CD4-positive, alpha-beta memory T cell (primary cell): ENCODE results near the gene ERCC1. TPM values are rescaled to one million over a fixed set of nuclear protein-coding genes. Genes with fewer than 3 reads are reported as not detected.

Experiments used
- CTCF ChIA-PET: fragments of 350-600 bp; sonication (Branson Sonifier 250); formaldehyde crosslinking; loops from one replicate; lab custom pipeline; 2021; ENCODE audit warnings: inconsistent platforms; ENCODE audit not compliant: partially characterized antibody; lab: Charles Lee
- POLR2A ChIA-PET: fragments of 350-600 bp; sonication (Branson Sonifier 250); formaldehyde crosslinking; loops from one replicate; lab custom pipeline; 2021; ENCODE audit not compliant: partially characterized antibody; lab: Charles Lee
- DNase-seq, 5 donors: peaks; one replicate each; pipeline versions ENCODE4 v3.0.0 to v3.0.0-alpha.2; 2020 to 2022; ENCODE audit warnings: mixed read lengths in 1 of 5
- H3K27ac ChIP-seq: one replicate; pipeline ENCODE4 v1.7.0; 2013; ENCODE audit warnings: low read depth, low read length
- H3K27me3 ChIP-seq: 2 replicates; pipeline ENCODE4 v1.7.0; 2013; ENCODE audit warnings: mild to moderate bottlenecking, low read length, moderate library complexity; ENCODE audit not compliant: insufficient read depth
- H3K36me3 ChIP-seq: 2 replicates; pipeline ENCODE4 v1.7.0; 2013; ENCODE audit warnings: mild to moderate bottlenecking, low read length, moderate library complexity; ENCODE audit not compliant: insufficient read depth
- H3K4me1 ChIP-seq: 2 replicates; pipeline ENCODE4 v1.7.0; 2013; ENCODE audit warnings: mild to moderate bottlenecking, low read length, moderate library complexity; ENCODE audit not compliant: insufficient read depth
- H3K4me3 ChIP-seq, 2 donors: one replicate each; pipeline ENCODE4 v1.7.0; 2013; ENCODE audit warnings: low read length in 2 of 2, mild to moderate bottlenecking in 1 of 2
- H3K9me3 ChIP-seq, 2 donors: one replicate each; pipeline ENCODE4 v1.7.0; 2013; ENCODE audit warnings: low read length in 2 of 2, control low read depth in 1 of 2; ENCODE audit not compliant: control insufficient read depth in 1 of 2
- H3K27ac Mint-ChIP-seq, 7 donors: one replicate each; pipeline ENCODE4 v1.8.0; 2020 to 2021; ENCODE audit warnings: mixed read lengths in 7 of 7, mild to moderate bottlenecking in 6 of 7, inconsistent platforms in 3 of 7, moderate library complexity in 3 of 7
- H3K27me3 Mint-ChIP-seq, 2 donors: one replicate each; pipeline ENCODE4 v1.8.0; 2020 to 2021; ENCODE audit warnings: mixed read lengths in 2 of 2
- H3K36me3 Mint-ChIP-seq, 2 donors: one replicate each; pipeline ENCODE4 v1.8.0; 2020 to 2021; ENCODE audit warnings: mixed read lengths in 2 of 2, inconsistent platforms in 1 of 2, mild to moderate bottlenecking in 1 of 2
- H3K4me1 Mint-ChIP-seq, 4 donors: one replicate each; pipeline ENCODE4 v1.8.0; 2020 to 2021; ENCODE audit warnings: mixed read lengths in 4 of 4, mild to moderate bottlenecking in 1 of 4
- H3K4me3 Mint-ChIP-seq, 8 donors: one replicate each; pipeline ENCODE4 v1.8.0; 2020 to 2021; ENCODE audit warnings: mixed read lengths in 8 of 8, mild to moderate bottlenecking in 7 of 8, moderate library complexity in 6 of 8, inconsistent platforms in 3 of 8
- H3K9me3 Mint-ChIP-seq, 8 donors: one replicate each; pipeline ENCODE4 v1.8.0; 2020 to 2021; ENCODE audit warnings: mixed read lengths in 8 of 8, mild to moderate bottlenecking in 5 of 8, inconsistent platforms in 3 of 8, moderate library complexity in 1 of 8
- intact Hi-C: fragments of 100-400 bp; cut with micrococcal nuclease; formaldehyde crosslinking; loops from one replicate; pipeline ENCODE4 v1.15.1; 2023
- polyA plus RNA-seq, 2 donors: library from polyadenylated mRNA; unstranded; fragments of 300-500 nt; fragmentation: Illumina TruSeq; gene quantifications; one replicate each; pipeline ENCODE4 v1.2.3, GENCODE V29; 2021
- total RNA-seq, 2 experiments: library from RNA; stranded (reverse); gene quantifications; one replicate each; pipeline ENCODE4 v1.2.3, GENCODE V29; 2021

Gene ERCC1
- total and polyA plus RNA-seq, 4 experiments from 2014 or later = 36.2 to 46.9 (median 42.4) TPM

DNA sequence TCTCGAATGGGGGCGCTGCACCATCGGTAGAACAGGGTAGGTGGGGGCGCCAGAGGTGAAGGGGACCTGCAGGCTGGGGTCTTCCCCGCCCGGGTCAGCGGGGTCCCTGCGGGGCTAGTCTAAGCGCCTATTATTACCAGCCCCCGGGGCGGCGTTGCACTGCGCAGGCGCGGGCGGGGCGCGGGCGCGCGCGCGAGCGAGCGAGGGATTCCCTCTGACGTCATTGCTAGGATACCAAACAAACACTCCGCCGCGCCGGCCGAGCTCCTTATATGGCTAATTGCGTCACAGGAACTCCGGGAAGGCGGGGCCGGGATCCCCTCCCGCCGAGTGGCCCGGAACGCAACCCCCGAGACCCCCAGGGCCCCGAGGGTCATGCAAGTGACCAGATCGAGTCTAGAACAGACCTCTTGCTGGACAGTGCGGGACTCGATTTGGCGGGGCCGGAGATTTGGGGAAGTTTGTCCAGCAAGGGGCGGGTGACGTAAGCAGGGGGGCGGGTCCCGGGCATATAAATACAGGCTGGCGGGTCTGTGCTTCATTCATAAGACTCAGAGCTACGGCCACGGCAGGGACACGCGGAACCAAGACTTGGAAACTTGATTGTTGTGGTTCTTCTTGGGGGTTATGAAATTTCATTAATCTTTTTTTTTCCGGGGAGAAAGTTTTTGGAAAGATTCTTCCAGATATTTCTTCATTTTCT lies 43.9 kb upstream of the ERCC1 start, which contains the start of gene FOSB:
Gene FOSB (plus strand): TSS at position 541 of the 703 bp plus-strand sequence. CDS start 591 bp downstream, outside the sequence.
- Mint-ChIP-seq H3K27me3 (peaks cover 0 to under 1% of the 10 kb centered on the region in 2 donors), H3K9me3 (peaks cover 0 to 41% (median 0%) of the 10 kb centered on the region in 8 donors), H3K36me3 (peaks cover under 1 to 47% of the 10 kb centered on the region in 2 donors), H3K27ac (peak within 1 kb of the TSS; percentile 99 to 100 (median 99)), H3K4me3 (peak within 1 kb of the TSS; percentile 93 to 96 (median 95)), H3K4me1 (peaks cover 8 to 58% (median 19%) of the 10 kb centered on the region in 4 donors)
- peak within 1 kb of the TSS; percentile 79 to 100 for H3K4me3 ChIP-seq
- ChIA-PET POLR2A (interaction anchor here (0.7 to 8.5 kb wide), 14 partner anchors 7 to 1646 kb away, joined by 3 to 240 read pairs (median 6); partner anchors contain the start of genes OPA3, RTN2 and ZC3H4), CTCF (interaction anchor here (0.8 to 5.2 kb wide), 7 partner anchors 11 to 250 kb away, joined by 3 to 65 read pairs (median 23); no protein-coding TSS in a partner anchor)
- peak within 1 kb of the TSS; percentile 98 for H3K27ac ChIP-seq
- no peaks in the 10 kb centered on the region for H3K36me3 ChIP-seq
- no peaks in the 10 kb centered on the region for H3K27me3 ChIP-seq
- no peaks in the 10 kb centered on the region for H3K9me3 ChIP-seq
- peak; percentile 96 to 99 (median 97) for DNase-seq
- peaks cover 27% of the 10 kb centered on the region for H3K4me1 ChIP-seq
- intact Hi-C loops = loop anchor here (1.0 kb wide), 1 partner anchor 16 kb away; no protein-coding TSS in a partner anchor

GRCh38 chr19:45467115-45467455 lies 43.4 kb upstream of the ERCC1 start:
- Histone ChIP-seq H3K27ac (peak overlapping the region; percentile 98), H3K9me3 (no peaks in the 10 kb centered on the region), H3K4me1 (peaks cover 27% of the 10 kb centered on the region), H3K36me3 (no peaks in the 10 kb centered on the region), H3K27me3 (no peaks in the 10 kb centered on the region), H3K4me3 (peak overlapping the region; percentile 74 to 100)
- peak overlapping the region; percentile 78 to 96 (median 94) for H3K4me3 Mint-ChIP-seq
- POLR2A ChIA-PET = interaction anchor here (0.7 to 8.5 kb wide), 9 partner anchors 8 to 1255 kb away, joined by 3 to 240 read pairs (median 7); partner anchors contain the start of gene RTN2
- CTCF ChIA-PET = interaction anchor here (1.4 to 5.2 kb wide), 6 partner anchors 10 to 250 kb away, joined by 3 to 65 read pairs (median 30); no protein-coding TSS in a partner anchor
- H3K27me3 Mint-ChIP-seq = no peaks in the 10 kb centered on the region
- intact Hi-C loops = loop anchor here (1.0 kb wide), 1 partner anchor 16 kb away; no protein-coding TSS in a partner anchor
- DNase-seq = no peak
- H3K36me3 Mint-ChIP-seq = peaks cover 0 to 43% of the 10 kb centered on the region in 2 donors
- peak overlapping the region; percentile 99 to 100 (median 99) for H3K27ac Mint-ChIP-seq
- H3K4me1 Mint-ChIP-seq = peaks cover 8 to 53% (median 19%) of the 10 kb centered on the region in 4 donors
- H3K9me3 Mint-ChIP-seq = peaks cover 0 to 37% (median 0%) of the 10 kb centered on the region in 8 donors

GRCh38 chr19:45464852-45465441 lies 41.2 kb upstream of the ERCC1 start:
- Histone ChIP-seq H3K4me1 (peaks cover 19% of the 10 kb centered on the region), H3K36me3 (no peaks in the 10 kb centered on the region), H3K4me3 (no peak overlapping the region), H3K27ac (no peak overlapping the region), H3K9me3 (no peaks in the 10 kb centered on the region), H3K27me3 (no peaks in the 10 kb centered on the region)
- intact Hi-C loops = no loop called here
- POLR2A ChIA-PET = interaction anchor here (8.5 kb wide), 1 partner anchor 15 kb away, joined by 240 read pairs; no protein-coding TSS in a partner anchor
- Mint-ChIP-seq H3K27ac (peak overlapping the region; percentile 13 to 99 (median 54)), H3K4me1 (peaks cover 5 to 32% (median 10%) of the 10 kb centered on the region in 4 donors), H3K36me3 (peaks cover 0 to 24% of the 10 kb centered on the region in 2 donors), H3K27me3 (no peaks in the 10 kb centered on the region), H3K9me3 (peaks cover 0 to 21% (median 0%) of the 10 kb centered on the region in 8 donors), H3K4me3 (no peak overlapping the region)
- CTCF ChIA-PET = interaction anchor here (1.9 kb wide), 1 partner anchor 14 kb away, joined by 9 read pairs; no protein-coding TSS in a partner anchor
- DNase-seq = no peak

- Histone ChIP-seq H3K36me3 (no peaks in the 10 kb centered on the region), H3K27ac (no peak overlapping the region), H3K9me3 (no peaks in the 10 kb centered on the region), H3K4me1 (peaks cover 16% of the 10 kb centered on the region), H3K4me3 (no peak overlapping the region), H3K27me3 (no peaks in the 10 kb centered on the region)
- ChIA-PET CTCF (interaction anchor here (1.9 kb wide), 1 partner anchor 15 kb away, joined by 9 read pairs; no protein-coding TSS in a partner anchor), POLR2A (interaction anchor here (8.5 kb wide), 1 partner anchor 14 kb away, joined by 240 read pairs; no protein-coding TSS in a partner anchor)
- Mint-ChIP-seq H3K36me3 (peaks cover 0 to 18% of the 10 kb centered on the region in 2 donors), H3K27ac (peak overlapping the region in 2 of 7 donors; percentile 25 to 65), H3K9me3 (peaks cover 0 to 15% (median 0%) of the 10 kb centered on the region in 8 donors), H3K4me3 (no peak overlapping the region), H3K4me1 (peaks cover 4 to 25% (median 5%) of the 10 kb centered on the region in 4 donors), H3K27me3 (no peaks in the 10 kb centered on the region)
- DNase-seq = no peak
- intact Hi-C loops = no loop called here
Observed at GRCh38 chr19:45464274-45464673, 40.6 kb upstream of the ERCC1 start.

DNA sequence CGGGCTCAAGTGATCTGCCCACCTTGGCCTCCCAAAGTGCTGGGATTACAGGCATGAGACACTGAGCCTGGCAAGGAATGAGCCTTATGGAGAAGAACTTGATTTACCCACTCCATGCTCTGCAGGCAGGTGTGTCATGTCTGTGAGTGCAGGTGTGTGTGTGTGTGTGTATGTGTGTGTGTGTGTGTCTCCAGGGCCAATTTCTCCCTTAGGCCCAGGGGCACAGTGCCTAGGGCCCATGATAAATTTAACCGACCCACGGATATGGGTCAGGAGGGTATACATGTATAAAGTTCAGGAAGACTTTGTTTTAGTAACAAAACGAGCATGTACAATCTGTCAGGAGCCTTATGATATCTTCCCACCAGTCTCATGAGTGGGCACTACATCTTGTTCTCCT lies 39.5 kb upstream of the ERCC1 start:
- Mint-ChIP-seq H3K4me1 (peaks cover 3 to 15% (median 4%) of the 10 kb centered on the region in 4 donors), H3K27me3 (no peaks in the 10 kb centered on the region), H3K36me3 (peaks cover 0 to 7% of the 10 kb centered on the region in 2 donors), H3K27ac (peak overlapping the region in 1 of 7 donors; percentile 36), H3K4me3 (no peak overlapping the region), H3K9me3 (peaks cover 0 to 7% (median 0%) of the 10 kb centered on the region in 8 donors)
- intact Hi-C loops = no loop called here
- Histone ChIP-seq H3K36me3 (no peaks in the 10 kb centered on the region), H3K4me1 (peaks cover 9% of the 10 kb centered on the region), H3K9me3 (no peaks in the 10 kb centered on the region), H3K27me3 (no peaks in the 10 kb centered on the region), H3K27ac (no peak overlapping the region), H3K4me3 (no peak overlapping the region)
- DNase-seq = no peak
- ChIA-PET CTCF (interaction anchor here (1.9 kb wide), 1 partner anchor 16 kb away, joined by 9 read pairs; no protein-coding TSS in a partner anchor), POLR2A (no interaction called here)

- POLR2A ChIA-PET = interaction anchor here (0.7 kb wide), 1 partner anchor 9 kb away, joined by 3 read pairs; no protein-coding TSS in a partner anchor
- intact Hi-C loops = no loop called here
- CTCF ChIA-PET = interaction anchor here (2.0 to 2.4 kb wide), 2 partner anchors 16 to 23 kb away, joined by 7 to 9 read pairs; no protein-coding TSS in a partner anchor
Observed at GRCh38 chr19:45462174-45462573, 38.5 kb upstream of the ERCC1 start.

More at GRCh38 chr19:45462174-45462573, 38.5 kb upstream of the ERCC1 start:
- Histone ChIP-seq H3K9me3 (no peaks in the 10 kb centered on the region), H3K4me1 (peaks cover 3% of the 10 kb centered on the region), H3K27me3 (no peaks in the 10 kb centered on the region), H3K27ac (no peak overlapping the region), H3K4me3 (no peak overlapping the region), H3K36me3 (no peaks in the 10 kb centered on the region)
- H3K27me3 Mint-ChIP-seq = no peaks in the 10 kb centered on the region
- no peak for DNase-seq
- H3K27ac Mint-ChIP-seq = no peak overlapping the region
- no peaks in the 10 kb centered on the region for H3K36me3 Mint-ChIP-seq
- peaks cover 2 to 10% (median 3%) of the 10 kb centered on the region in 4 donors for H3K4me1 Mint-ChIP-seq
- H3K4me3 Mint-ChIP-seq = no peak overlapping the region
- no peaks in the 10 kb centered on the region for H3K9me3 Mint-ChIP-seq
